Femur (tissue), 1 donor: ENCODE measurements around the gene NOC3L.
A peak's percentile ranks its signal among the peaks of the same experiment; 100 is the strongest.
"Not testable (repeated sequence)": the region's sequence is repeated elsewhere in the genome, so short reads cannot be mapped to it uniquely, and the experiment has no call there.

Experiments
- DNase-seq: peaks from one replicate; pipeline ENCODE4 v3.0.0-alpha.2; 2017

Gene NOC3L, protein sequence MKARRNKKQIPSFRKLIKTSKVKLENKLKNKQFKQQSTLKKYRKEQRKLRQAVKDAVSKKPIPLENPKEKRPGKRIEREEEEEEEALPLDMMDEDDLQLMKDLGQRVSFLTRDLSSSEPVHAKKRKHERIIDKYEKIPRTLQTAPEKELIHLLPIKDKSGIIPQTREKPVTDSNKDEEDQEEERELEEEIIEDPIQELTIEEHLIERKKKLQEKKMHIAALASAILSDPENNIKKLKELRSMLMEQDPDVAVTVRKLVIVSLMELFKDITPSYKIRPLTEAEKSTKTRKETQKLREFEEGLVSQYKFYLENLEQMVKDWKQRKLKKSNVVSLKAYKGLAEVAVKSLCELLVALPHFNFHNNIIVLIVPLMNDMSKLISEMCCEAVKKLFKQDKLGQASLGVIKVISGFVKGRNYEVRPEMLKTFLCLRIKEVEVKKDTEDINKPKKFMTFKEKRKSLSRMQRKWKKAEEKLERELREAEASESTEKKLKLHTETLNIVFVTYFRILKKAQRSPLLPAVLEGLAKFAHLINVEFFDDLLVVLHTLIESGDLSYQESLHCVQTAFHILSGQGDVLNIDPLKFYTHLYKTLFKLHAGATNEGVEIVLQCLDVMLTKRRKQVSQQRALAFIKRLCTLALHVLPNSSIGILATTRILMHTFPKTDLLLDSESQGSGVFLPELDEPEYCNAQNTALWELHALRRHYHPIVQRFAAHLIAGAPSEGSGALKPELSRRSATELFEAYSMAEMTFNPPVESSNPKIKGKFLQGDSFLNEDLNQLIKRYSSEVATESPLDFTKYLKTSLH

DNA sequence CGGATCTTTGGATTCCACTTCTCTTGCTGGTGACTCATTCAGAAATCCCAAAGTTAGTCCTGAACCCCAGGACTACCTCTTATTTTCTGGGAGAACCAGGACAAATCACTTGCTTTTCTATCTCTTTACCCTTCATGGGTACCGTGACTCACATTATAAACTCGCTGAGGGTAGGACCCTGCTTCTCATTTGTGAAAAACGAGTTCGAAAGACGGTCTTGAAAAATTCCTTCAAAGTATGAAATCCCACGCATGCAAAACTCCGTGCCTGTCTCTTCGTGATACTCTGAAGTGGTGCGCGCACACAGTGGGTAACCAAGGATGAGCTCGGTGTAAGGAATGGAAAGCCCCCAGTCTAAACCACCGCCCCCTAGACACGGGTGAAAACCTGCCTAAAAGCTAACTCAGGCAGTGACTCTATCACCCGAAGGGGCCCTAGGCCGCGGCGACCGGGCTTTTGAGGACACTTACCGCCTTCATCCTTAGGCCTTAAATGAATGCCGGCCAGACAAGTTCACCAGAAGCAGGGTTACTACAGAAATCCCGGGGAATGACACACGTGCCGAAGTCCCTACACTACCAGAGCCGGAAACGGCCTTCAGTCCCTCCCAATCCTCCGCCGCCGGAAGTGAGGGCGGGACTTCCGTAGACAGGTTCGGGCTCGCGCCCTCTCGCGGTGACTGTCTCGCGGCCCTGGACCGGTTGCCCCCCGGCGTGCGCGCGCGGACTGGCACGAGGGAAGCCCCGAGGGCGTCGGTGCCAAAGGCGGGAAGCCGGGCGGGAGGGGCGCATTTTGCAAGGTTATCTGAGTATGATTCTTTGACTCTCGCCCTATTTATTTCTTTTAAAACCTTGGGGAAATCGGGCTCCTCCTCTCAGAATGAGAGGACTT, at the start of gene NOC3L:
Gene NOC3L (minus strand): TSS at position 580 of the 891 bp plus-strand sequence. CDS start 101 bp downstream, at position 479.
- DNase-seq, result peak; percentile 97

DNA sequence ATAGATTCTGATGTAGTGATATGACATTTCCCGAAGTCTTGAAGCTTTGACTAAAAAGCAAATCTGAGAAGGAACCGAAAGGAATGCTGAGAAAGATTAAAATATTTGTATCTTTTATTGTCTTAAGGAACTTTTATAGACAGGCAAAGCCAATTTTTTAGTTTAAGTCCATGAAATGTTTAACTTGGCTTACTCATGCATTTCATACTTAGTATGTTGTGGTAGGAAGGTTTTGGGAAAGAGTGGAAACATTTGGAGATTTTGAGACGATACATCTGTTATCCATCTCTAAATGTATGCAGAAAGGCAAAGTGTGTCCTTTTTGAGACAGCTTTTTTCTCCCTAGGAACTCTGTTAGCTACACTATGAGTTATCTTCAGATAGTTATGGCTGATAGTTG, 49.7 kb upstream of the NOC3L start:
- no peak for DNase-seq

DNA sequence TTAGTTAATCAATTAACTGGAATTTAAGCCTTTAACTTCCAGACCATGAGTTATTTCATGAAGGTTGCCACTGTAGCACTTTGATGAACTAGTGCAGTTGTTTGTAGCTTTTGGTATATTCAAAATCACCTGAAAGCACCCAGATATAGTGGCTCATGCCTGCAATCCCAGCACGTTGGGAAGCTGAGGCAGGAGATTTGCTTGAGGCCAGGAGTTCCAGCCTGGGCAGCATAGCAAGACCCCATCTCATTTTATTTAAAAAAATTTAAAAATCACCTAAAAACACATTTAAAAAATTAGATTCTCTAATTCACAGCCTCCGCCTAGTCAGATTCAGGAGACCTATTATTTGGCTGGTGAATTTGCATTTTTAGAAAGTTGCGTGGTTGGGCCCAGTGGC, 48.6 kb upstream of the NOC3L start:
- DNase-seq, result no peak

DNA sequence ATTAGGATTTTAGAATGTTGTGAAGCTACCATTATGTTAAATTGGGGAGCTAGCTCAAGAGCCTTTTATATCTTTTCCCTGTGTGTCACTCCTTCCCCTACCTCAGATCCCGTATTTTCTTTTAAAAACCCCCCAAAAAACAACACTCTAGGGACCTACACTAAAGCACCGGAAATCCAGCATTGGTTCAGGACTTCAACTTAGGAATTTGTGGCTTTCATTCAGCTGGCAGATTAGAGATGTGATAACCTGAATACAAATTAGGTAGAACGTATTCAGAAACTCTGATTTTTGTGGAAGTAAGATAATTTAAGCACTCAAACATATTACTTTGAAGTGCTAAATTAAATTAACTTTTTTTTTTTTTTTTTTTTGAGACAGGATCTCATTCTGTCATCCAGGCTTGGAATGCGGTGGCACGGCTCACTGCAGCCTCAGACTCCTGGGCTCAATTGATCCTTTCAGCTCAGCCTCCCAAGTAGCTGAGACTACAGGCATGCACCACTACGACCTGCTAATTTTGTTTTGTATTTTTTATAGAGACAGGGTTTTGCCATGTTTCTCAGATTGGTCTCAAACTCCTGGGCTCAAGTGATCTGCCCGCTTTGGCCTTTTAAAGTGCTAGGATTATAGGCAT, 46.4 kb upstream of the NOC3L start:
- DNase-seq, result no peak

DNA sequence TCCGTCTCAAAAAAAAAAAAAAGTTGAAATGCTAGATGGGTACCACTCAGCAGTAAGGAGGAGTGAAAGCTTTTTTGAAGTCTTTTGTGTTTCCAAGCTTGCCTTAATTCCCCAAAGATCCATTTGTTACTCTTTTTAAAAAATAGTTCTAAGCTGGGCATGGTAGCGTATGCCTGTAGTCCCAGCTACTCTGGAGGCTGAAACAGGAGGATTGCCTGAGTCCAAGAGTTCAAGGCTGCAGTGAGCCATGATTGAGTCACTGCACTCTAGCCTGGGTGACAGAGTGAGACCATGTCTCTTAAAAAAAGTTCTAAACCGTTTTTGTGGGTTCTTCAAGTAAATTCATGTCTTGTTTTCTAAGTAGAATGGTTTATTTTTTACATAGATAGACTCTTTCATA, 44.9 kb upstream of the NOC3L start:
- DNase-seq, result no peak

DNA sequence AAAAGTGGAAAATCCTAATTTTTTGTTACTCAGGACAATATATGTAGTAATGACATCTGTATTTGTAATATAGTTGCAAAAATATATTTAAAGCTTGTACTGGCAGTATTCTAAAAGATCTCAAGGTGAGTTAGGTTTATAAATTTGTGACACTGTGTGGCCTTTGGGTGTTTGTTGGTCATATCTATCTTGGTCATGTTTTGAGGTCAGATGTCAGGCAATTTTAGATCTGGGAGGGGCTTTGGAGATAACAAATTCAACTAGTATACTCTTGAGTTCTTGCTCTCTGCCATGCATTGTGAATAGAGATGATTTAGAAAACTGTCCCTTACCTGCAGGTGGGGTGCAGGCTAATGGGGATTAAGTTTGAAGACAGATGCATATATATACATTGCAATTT, 42.7 kb upstream of the NOC3L start:
- DNase-seq, result no peak

DNA sequence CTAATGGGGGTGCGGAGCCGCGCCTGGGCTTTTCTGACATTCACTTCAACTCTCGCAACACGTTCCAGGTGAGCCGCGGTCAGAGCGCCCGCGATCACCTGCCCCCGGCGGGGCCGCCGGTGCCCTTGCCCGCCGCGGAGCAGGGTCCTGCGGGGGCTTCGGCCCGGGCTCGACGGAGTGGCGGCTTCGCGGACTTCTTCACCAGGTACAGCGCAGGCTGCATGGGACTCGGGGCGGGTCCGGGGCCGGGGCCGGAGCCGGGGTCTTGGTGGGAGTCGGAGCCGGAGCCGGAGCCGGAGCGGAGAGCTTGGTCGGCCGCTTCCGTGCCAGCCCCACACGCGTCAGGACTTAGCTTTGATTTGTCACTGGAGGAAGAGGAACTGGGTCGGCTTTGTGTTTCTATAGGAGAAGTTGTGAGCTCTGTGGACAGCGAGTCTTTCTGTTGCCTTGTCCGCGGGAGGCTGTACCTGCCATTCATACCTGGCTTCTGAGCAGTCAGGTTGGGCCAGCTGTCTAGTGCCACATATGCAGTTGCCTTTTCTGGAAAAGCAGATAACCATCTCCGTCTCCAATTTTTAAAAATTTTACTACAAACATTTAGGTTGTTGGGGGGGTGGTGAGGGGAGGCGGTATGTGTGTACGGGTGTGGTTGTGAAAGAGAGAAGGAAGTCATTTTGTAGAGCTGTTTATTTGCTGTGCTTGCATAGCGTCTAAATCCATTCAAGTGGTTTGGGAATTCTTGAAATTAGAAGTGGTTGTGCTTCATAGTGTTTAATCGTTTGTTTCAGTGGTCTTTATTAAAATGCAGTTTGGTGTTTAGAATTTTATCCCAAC, 40.9 kb upstream of the NOC3L start:
- DNase-seq, result peak; percentile 81

DNA sequence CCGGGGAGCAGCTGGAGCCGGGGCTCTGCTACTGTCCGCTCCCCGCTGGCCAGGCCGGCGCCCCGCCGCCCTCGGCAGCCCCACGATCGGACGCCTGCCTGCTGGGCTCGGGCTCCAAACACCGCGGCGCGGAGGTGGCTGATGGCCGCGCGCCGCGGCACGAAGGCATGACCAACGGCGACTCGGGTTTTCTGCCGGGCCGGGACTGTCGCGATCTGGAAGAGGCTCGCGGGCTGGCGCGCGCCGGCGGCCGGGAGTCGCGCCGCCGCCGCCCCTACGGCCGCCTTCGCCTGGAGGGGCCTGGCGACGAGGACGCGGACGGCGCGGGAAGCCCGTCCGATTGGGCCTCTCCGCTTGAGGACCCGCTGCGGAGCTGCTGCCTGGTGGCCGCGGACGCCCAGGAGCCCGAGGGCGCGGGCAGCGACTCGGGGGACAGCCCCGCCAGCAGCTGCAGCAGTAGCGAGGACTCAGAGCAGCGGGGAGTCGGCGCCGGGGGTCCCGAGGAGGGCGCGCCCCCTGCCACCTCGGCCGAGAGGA, 40.2 kb upstream of the NOC3L start:
- DNase-seq, result peak; percentile 46

DNA sequence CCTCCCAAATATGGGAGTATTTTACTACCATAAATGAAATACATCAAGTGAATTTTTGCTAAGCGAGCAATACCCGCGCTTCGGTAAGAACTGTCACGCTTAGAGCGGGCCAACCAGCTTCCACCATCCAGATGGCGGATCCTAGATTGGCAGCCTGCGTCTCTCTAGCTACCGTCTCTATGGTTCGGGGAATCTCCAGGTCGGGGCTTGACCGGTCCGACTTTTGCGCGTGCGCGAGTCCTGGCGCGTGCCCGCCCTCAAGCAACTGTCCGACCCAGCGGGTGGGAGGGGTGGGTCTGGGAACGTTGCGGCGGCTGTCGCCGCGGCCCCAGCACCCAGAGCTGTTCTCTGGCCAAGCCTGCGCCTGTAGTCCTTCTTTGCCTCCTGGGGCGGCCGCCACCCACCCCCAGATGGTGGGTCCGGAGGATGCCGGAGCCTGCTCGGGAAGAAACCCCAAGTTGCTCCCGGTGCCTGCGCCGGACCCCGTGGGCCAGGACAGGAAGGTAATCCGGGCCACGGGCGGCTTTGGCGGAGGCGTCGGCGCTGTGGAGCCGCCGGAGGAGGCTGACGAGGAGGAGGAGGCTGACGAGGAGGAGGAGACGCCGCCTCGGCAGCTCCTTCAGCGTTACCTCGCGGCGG, 39.6 kb upstream of the NOC3L start, which contains the start of gene TBC1D12:
Gene TBC1D12 (plus strand): TSS at position 338 of the 639 bp plus-strand sequence. CDS start 73 bp downstream, at position 411.
- peak; percentile 97 for DNase-seq

DNA sequence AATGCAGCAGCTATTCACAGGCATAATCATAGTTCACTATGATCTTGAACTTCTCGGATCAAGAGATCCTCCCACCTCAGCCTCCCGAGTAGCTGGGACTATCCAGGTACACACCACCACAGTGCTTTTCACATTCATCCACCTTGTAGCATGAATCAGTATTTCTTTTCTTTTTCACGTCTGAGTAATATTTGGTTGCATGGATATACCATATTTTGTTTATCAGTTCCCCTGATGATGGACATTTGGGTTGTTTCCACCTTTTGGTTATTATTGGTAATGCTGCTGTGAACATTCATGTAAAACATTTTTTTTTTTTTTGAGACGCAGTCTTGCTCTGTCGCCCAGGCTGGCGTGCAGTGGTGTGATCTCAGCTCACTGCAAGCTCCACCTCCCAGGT, 36.0 kb upstream of the NOC3L start:
- no peak for DNase-seq

DNA sequence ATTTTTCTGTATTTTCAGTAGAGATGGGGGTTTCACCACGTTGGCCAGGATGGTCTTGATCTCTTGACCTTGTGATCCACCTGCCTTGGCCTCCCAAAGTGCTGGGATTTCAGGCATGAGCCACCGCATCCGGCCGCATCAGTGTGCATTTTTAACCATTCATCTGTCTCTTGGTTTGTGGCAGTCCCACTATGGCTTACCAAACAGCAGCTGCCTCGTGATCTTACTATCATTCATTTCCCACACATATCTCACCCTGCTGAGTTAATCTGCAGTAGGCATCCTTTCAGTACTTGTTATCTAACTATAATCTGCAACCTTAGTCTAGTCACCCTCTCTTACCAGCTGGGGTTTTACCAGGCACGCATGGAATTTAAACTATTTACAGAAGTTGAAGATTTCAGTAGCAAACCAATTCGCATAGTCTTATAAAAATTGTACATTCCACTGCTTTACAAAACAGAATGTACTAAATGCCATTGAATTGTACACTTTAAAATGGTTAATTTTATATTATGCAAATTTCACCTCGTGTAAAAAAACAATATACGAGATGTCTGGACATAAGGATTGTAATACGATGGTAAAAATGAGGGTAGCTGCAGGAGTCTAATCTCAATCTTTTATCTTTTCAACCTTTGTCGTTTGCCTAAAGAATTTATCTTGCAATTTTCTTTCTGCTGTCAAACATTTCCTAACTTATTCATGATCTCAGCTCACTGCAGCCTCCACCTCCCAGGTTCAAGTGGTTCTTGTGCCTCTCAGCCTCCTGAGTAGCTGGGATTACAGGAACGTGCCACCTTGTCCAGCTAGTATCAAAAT, 35.0 kb upstream of the NOC3L start:
- no peak for DNase-seq

DNA sequence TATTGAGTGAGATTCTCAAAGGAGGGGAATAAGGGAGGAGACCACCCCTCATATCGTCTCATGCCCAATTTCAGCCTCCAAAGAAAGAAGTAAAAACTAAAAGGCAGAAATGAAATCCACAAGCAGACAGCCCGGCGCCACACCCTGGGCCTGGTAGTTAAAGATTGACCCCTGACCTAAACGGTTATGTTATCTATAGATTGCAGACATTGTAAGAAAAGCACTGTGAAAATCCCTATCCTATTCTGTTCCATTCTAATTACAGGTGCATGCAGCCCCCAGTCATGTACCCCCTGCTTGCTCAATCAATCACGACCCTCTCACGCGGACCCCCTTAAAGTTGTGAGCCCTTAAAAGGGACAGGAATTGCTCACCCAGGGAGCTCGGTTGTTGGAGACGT, 29.4 kb upstream of the NOC3L start:
- not testable (repeated sequence) for DNase-seq

DNA sequence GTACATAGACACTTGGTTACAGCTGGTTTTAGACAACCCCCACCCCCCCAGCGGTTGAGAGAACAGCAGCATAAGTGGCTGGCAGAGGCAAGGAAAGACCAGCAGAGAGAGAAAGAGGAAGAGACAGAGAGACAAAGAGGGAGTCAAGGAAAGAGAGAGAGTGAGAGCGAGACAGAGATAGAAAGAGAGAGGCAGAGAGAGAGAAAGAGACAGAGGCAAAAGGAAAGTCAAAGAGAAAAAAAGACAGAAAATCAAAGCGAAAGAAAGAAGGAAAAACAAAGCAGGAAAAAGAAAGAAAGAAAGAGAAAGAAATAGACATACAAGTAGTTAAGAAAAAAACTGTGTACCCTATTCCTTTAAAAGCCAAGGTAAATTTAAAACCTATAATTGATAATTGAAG, 23.0 kb upstream of the NOC3L start:
- DNase-seq, result not testable (repeated sequence)

DNA sequence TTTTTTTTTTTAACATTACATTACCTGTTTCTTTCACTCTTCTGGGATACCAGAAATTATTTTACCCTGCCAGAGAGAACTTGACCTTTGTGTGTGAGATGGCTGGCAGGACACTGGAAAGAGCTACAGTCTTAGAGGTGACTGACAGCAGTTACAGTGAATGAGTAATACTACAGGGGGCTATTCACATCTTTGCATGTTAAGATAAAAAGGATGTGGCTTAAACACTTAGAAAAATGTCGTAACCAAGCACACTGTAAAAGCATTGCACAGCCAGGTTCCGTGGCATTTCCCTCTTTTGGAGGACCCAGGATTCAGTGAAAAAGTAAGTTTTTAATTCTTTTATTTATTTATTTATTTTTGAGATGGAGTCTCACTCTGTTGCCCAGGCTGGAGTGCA, 20.8 kb upstream of the NOC3L start:
- DNase-seq, result no peak

DNA sequence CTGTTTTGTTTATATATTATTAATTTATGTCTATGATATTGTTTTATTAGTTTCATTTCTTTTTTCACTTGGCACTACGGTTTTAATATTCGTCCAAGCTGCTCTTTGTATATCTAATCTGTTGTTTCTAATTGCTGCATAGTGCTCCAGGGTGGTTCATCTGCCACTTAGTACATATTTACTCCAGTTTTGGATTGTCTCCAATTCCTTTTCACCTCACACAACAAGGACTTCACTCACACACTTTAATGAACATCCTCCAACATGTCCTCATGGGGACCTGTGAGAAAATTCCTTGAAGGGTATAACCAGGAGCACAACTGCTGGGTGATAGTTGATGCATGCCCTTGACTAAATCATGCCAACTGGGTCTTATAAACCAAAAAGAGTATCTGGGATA, 14.1 kb upstream of the NOC3L start:
- DNase-seq, result no peak

DNA sequence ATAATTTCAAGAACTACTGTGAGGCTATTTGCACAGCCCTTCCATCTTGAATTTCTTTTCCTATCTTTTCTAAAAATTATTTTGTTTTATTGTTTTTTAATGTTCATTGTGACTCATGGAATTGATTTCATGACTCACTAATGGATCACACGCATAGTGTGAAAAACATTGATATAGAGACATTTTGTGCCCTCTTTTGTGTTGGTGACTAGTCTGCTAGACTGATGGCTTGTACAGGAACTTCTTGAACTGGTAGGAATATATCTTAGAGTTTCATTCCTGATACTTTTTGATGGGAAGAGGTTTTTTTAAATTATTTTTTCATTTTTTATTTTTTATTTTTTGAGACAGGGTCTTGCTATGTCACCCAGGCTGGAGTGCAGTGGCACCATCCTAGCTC, 12.6 kb upstream of the NOC3L start:
- no peak for DNase-seq

DNA sequence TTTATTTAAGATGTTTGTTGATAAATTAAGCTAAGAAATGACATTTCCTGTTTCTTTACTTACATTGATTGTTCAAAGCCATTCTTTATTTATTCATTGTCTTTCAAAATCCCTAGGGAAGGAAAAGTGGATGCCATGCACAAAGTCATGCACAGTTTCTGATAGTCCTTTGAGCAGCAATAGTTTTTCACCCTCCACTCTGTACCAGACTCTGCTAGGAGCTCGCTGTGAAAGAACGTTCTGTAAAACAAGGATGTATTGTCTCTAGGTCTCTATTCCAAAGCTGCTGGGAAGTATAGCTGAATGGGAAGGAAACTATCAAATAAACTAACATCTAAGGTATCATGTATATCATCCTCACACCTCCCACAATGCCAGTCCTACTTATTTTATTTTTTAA, 7.8 kb upstream of the NOC3L start:
- DNase-seq, result no peak

DNA sequence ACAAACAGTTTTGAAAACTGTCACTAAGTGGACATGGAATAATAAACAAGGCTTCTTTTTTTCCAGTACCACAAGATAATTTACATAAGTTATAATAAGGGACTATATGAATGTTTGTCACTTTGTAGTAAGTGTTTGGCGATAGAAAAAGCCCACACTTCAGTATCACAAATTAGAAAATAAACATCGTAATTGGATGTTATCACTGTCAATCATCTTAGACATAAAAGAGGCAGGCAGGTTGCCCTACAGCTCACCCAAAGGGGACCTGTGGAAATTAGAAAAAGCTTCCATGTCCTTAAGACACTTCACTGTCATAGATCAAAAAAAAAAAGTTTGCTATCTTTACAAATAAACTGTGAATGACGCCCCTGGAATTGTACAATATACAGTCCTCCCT, 3.6 kb upstream of the NOC3L start:
- DNase-seq, result no peak

DNA sequence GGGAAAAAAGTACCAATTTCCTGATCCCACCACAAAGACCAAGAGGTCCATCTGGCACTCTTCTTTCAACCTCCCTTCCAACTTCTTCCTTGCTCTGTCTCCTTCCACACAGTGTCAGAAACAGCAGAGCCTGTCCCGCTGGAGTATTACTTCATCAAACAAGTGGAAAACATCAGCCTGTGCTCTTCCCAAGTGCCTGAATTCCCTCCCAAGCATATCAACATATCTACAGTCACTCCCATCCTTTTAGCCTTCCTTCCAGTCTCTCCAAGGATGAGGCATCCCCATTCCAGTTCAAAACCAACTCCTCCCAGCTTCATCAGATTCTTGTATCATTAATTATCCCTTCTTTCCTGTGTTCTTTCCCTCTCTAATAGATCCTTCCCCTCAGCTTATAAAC, 1.7 kb upstream of the NOC3L start:
- DNase-seq, result no peak

DNA sequence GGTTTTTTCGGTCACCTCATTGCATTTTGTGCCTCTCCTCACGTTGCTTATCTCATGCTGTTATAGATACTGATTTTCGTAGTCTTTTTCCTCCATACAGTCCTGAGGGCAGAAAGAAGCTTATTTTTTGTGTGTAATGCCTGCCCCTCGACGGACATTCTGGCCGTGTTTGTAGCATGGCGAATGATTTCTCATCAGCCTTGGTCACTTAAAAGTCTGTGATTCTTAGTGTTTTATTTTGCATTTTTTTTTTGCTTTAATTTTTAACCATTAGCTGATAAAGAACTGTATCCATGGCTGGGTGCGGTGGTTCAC, 469 bp upstream of the NOC3L start:
- no peak for DNase-seq
